ENCODE results near the gene AK9. TPM values are rescaled to one million over a fixed set of nuclear protein-coding genes. Genes with fewer than 3 reads are reported as not detected.
A peak's percentile ranks its signal among the peaks of the same experiment; 100 is the strongest.

AK9 gene
- total and polyA plus RNA-seq, 10 of the 15 experiments (the other 5 are each of a cell fraction or from before 2014, with no cell fraction given), result 2.1 to 7.4 (median 4.2) TPM

DNA sequence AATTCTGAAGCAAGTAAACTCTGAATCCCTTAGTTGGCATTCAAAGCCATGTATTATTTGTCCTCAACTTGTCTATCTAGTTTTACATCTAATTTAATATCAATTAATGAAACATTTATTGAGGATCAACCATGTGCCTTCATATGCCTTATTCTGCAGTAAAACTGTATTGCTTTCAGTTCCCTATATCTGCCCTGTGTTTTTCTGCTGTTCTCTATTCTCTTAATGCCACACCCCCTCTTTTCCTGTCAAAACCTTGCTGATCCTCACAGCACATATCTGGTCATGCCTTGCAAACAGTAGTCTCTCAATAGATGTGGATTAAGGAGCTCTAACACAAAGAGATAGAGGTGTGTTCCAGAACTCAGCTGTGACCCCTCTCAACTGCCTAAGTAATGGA, 2.1 kb upstream of the AK9 start:
- ATAC-seq, result peak; percentile 48
- in situ Hi-C loops (cut with MboI), result loop anchor here (10.0 kb wide), 1 partner anchor 168 kb away; no protein-coding TSS in a partner anchor
- POLR2A ChIA-PET, result interaction anchor here (1.9 kb wide), 1 partner anchor 201 kb away, joined by 10 read pairs; no protein-coding TSS in a partner anchor

More for the DNA sequence above, 2.1 kb upstream of the AK9 start:
- ChIA-PET CTCF (interaction anchor here (0.6 to 5.1 kb wide), 6 partner anchors 9 to 661 kb away, joined by 3 to 41 read pairs (median 6); no protein-coding TSS in a partner anchor), RAD21 (ENCODE audit: unreplicated experiment) (interaction anchor here (0.7 to 1.8 kb wide), 5 partner anchors 10 to 346 kb away, joined by 3 to 13 read pairs (median 5); partner anchors contain the start of gene CD164), SMC1A (ENCODE audit: uncharacterized antibody, unreplicated experiment) (interaction anchor here (0.6 to 5.0 kb wide), 7 partner anchors 10 to 493 kb away, joined by 3 to 35 read pairs (median 5); no protein-coding TSS in a partner anchor)
- Histone ChIP-seq H3K4me3 (peak overlapping the region; percentile 91; the same call in 1 of the 2 replicates), H3K27ac (ENCODE audit: control insufficient read depth, insufficient read depth) (0 out of 2 replicates have a peak overlapping the region, but pooled peaks have one; percentile 17), H3K9ac (ENCODE audit: control insufficient read depth, insufficient read depth, low read length) (no peak overlapping the region; the same call in 1 of the 2 replicates), H3K27me3 (replicated peaks in 1 of 2; ENCODE audit: control insufficient read depth in 2 of 2, insufficient read depth in 2 of 2, low read length in 1 of 2) (no peaks in the 10 kb centered on the region), H3K36me3 (ENCODE audit: control insufficient read depth in 2 of 2, insufficient read depth in 2 of 2, low read length in 1 of 2) (no peaks in the 10 kb centered on the region), H3K79me2 (ENCODE audit: control insufficient read depth, insufficient read depth, low read length) (peaks cover 8% of the 10 kb centered on the region), H3K4me1 (ENCODE audit: control insufficient read depth, insufficient read depth, low read length) (peaks cover 5% of the 10 kb centered on the region), H3K4me2 (ENCODE audit: control insufficient read depth, insufficient read depth) (peak overlapping the region; percentile 64), H4K20me1 (ENCODE audit: control insufficient read depth, insufficient read depth) (no peaks in the 10 kb centered on the region), H2AFZ (ENCODE audit: control insufficient read depth, low read depth, low read length) (no peak overlapping the region; the same call in 1 of the 2 replicates), H3K9me3 (replicated peaks; ENCODE audit: control insufficient read depth, insufficient read depth, low read length) (no peaks in the 10 kb centered on the region)
- intact Hi-C loops (cut with micrococcal nuclease; ENCODE audit: unreplicated experiment), result loop anchor here (5.0 to 10.0 kb wide), 2 partner anchors 96 to 492 kb away; partner anchors contain the start of gene CDC40
- DNase-seq (ENCODE audit: low read depth, low spot score) (no peak), FAIRE-seq (peak; percentile 64)
- BruUV-seq (replicated peaks), result no TSS peak
- TF ChIP-seq E2F8 (IDR thresholded peaks at IDR 0.05; ENCODE audit: low read depth, partially characterized antibody), result peak; percentile 38
- no peak for TF ChIP-seq SP1 (IDR thresholded peaks at IDR 0.05; ENCODE audit: low read depth, low read length)
- TF ChIP-seq EP300 (IDR thresholded peaks at IDR 0.05; ENCODE audit: borderline replicate concordance in 1 of 2, control insufficient read depth in 1 of 2, low read depth in 2 of 2, low read length in 2 of 2), result 0 out of 4 replicates have a peak, but pooled peaks of 1 of the 2 experiments have one; percentile 37
- peak; percentile 8 for TF ChIP-seq RELA (IDR thresholded peaks at IDR 0.05; ENCODE audit: borderline replicate concordance, partially characterized antibody)
- peak; percentile 92 for TF ChIP-seq SPI1 (IDR thresholded peaks at IDR 0.05; ENCODE audit: borderline replicate concordance, insufficient read depth, low read depth, low read length)
- peak; percentile 10; the same call in 1 of the 2 replicates for TF ChIP-seq RAD51 (IDR thresholded peaks at IDR 0.05)
- peak; percentile 64 for TF ChIP-seq MXI1 (IDR thresholded peaks at IDR 0.05; ENCODE audit: low read depth, low read length)
- no peak for TF ChIP-seq FOXM1 (IDR thresholded peaks at IDR 0.05; ENCODE audit: low read depth, low read length)
- TF ChIP-seq IRF4 (IDR thresholded peaks at IDR 0.05; ENCODE audit: low read depth, low read length), result peak; percentile 70; the same call in 1 of the 2 replicates

Data from GM12878 (cell line).